Effector CD8-positive, alpha-beta T cell (primary cell): ENCODE data around the gene LCN2.
"Not testable (repeated sequence)": the region's sequence is repeated elsewhere in the genome, so short reads cannot be mapped to it uniquely, and the experiment has no call there.

Experiments used
- DNase-seq: peaks from one replicate; lab custom pipeline; 2025; lab: John Stamatoyannopoulos, UW
- total RNA-seq, 4 experiments: gene quantifications; one replicate each; lab custom pipeline; 2026; lab: John Stamatoyannopoulos, UW

Gene LCN2
- 0 to 0.09 (median 0) reads per million in 4 experiments for total RNA-seq

- no peak for DNase-seq
These were observed at the start of gene LCN2 for GRCh38 chr9:128149001-128149701. Gene LCN2 (plus strand): TSS chr9:128149453. CDS start chr9:128149526, 73 bp downstream.

GRCh38 chr9:128099932-128100491 is 49.2 kb upstream of the LCN2 start:
- no peak for DNase-seq

GRCh38 chr9:128100581-128100980 is 48.7 kb upstream of the LCN2 start:
- no peak for DNase-seq

GRCh38 chr9:128101231-128101661 is 48.0 kb upstream of the LCN2 start:
- DNase-seq, result no peak

GRCh38 chr9:128101690-128102089 is 47.6 kb upstream of the LCN2 start:
- DNase-seq, result no peak

GRCh38 chr9:128102196-128102595 is 47.1 kb upstream of the LCN2 start:
- no peak for DNase-seq

GRCh38 chr9:128102861-128103588 is 46.2 kb upstream of the LCN2 start:
- no peak for DNase-seq

GRCh38 chr9:128103589-128103962 is 45.7 kb upstream of the LCN2 start:
- no peak for DNase-seq

GRCh38 chr9:128104171-128104618 is 45.1 kb upstream of the LCN2 start:
- no peak for DNase-seq

GRCh38 chr9:128105538-128106175 is 43.6 kb upstream of the LCN2 start:
- no peak for DNase-seq

GRCh38 chr9:128106181-128106939 is 42.9 kb upstream of the LCN2 start:
- DNase-seq, result no peak

- no peak for DNase-seq
These were observed 42.2 kb upstream of the LCN2 start for GRCh38 chr9:128106940-128107467.

GRCh38 chr9:128107468-128108268 is 41.6 kb upstream of the LCN2 start:
- DNase-seq, result no peak

- no peak for DNase-seq
These were observed 40.8 kb upstream of the LCN2 start for GRCh38 chr9:128108269-128109049.

GRCh38 chr9:128109050-128109709 is 40.1 kb upstream of the LCN2 start:
- DNase-seq, result no peak

GRCh38 chr9:128111726-128112125 is 37.5 kb upstream of the LCN2 start:
- not testable (repeated sequence) for DNase-seq

- no peak for DNase-seq
These were observed 35.5 kb upstream of the LCN2 start for GRCh38 chr9:128113526-128114325.
